HG03571 (cell line): Measurements from ENCODE around the gene PPP2R3A.
A peak's percentile ranks its signal among the peaks of the same experiment; 100 is the strongest.
"Not testable (repeated sequence)": the region's sequence is repeated elsewhere in the genome, so short reads cannot be mapped to it uniquely, and the experiment has no call there.

Experiments
- ATAC-seq: cut with Tn5 transposase; IDR thresholded peaks from one replicate; pipeline ENCODE4 v1.9.1; 2021; ENCODE audit not compliant: unreplicated experiment

Gene PPP2R3A

GRCh38 chr3:136083641-136084382 is 118.3 kb downstream of the PPP2R3A start:
- ATAC-seq = not testable (repeated sequence)

- not testable (repeated sequence) for ATAC-seq
Measured at GRCh38 chr3:136085067-136085466, 119.5 kb downstream of the PPP2R3A start.

- no peak for ATAC-seq
Measured at GRCh38 chr3:136093771-136094170, 128.2 kb downstream of the PPP2R3A start.

- ATAC-seq = no peak
Measured at GRCh38 chr3:136105044-136105443, 139.5 kb downstream of the PPP2R3A start.

- ATAC-seq = no peak
Measured at GRCh38 chr3:136106101-136106500, 140.6 kb downstream of the PPP2R3A start.

GRCh38 chr3:136109499-136109898 is 144.0 kb downstream of the PPP2R3A start:
- peak; percentile 98 for ATAC-seq

- ATAC-seq = no peak
Measured at GRCh38 chr3:136110481-136110880, 145.0 kb downstream of the PPP2R3A start.

- ATAC-seq = no peak
Measured at GRCh38 chr3:136114421-136114820, 148.9 kb downstream of the PPP2R3A start.

GRCh38 chr3:136119332-136119731 is 153.8 kb downstream of the PPP2R3A start:
- ATAC-seq = not testable (repeated sequence)

- not testable (repeated sequence) for ATAC-seq
Measured at GRCh38 chr3:136119783-136120182, 154.3 kb downstream of the PPP2R3A start.

GRCh38 chr3:136120373-136121348 is 155.1 kb downstream of the PPP2R3A start:
- ATAC-seq = peak; percentile 83

GRCh38 chr3:136122006-136122405 is 156.5 kb downstream of the PPP2R3A start:
- ATAC-seq = no peak

GRCh38 chr3:136131647-136132046 is 166.1 kb downstream of the PPP2R3A start:
- ATAC-seq = not testable (repeated sequence)

- ATAC-seq = no peak
Measured at GRCh38 chr3:136134091-136134490, 168.6 kb downstream of the PPP2R3A start.

- no peak for ATAC-seq
Measured at GRCh38 chr3:136135039-136135802, 169.7 kb downstream of the PPP2R3A start.

- no peak for ATAC-seq
Measured at GRCh38 chr3:136136454-136136853, 170.9 kb downstream of the PPP2R3A start.

GRCh38 chr3:136141291-136141785 is 175.8 kb downstream of the PPP2R3A start:
- no peak for ATAC-seq

- no peak for ATAC-seq
Measured at GRCh38 chr3:136141891-136142290, 176.4 kb downstream of the PPP2R3A start.

- ATAC-seq = no peak
Measured at GRCh38 chr3:136142592-136142991, 177.1 kb downstream of the PPP2R3A start.

- ATAC-seq = not testable (repeated sequence)
Measured at GRCh38 chr3:136144397-136144796, 178.9 kb downstream of the PPP2R3A start.
